HEK293 (cell line): Measurements from ENCODE around the gene CYP1A1.
A peak's percentile ranks its signal among the peaks of the same experiment; 100 is the strongest.

Experiments
- AEBP2 ChIP-seq: fragments of 450-650 bp; formaldehyde crosslinking; IDR thresholded peaks from 2 replicates; pipeline ENCODE4 v1.5.1; 2016; ENCODE audit warnings: missing biosample characterization, missing genetic modification characterization, borderline replicate concordance
- KLF17 ChIP-seq: fragments of 450-650 bp; formaldehyde crosslinking; IDR thresholded peaks from 2 replicates; pipeline ENCODE4 v1.5.1; 2016; ENCODE audit warnings: missing biosample characterization, missing genetic modification characterization
- MYNN ChIP-seq: fragments of 450-650 bp; formaldehyde crosslinking; IDR thresholded peaks from 2 replicates; pipeline ENCODE4 v1.5.1; 2016; ENCODE audit warnings: missing biosample characterization, missing genetic modification characterization, borderline replicate concordance
- MZF1 ChIP-seq: fragments of 450-650 bp; formaldehyde crosslinking; IDR thresholded peaks from 2 replicates; pipeline ENCODE4 v1.5.1; 2017; ENCODE audit warnings: missing biosample characterization, missing genetic modification characterization, borderline replicate concordance
- TRIM28 ChIP-seq: IDR thresholded peaks from 2 replicates; pipeline ENCODE4 v1.6.1; 2011; ENCODE audit warnings: low read length, control low read depth, borderline replicate concordance
- ZBTB1 ChIP-seq: fragments of 450-650 bp; formaldehyde crosslinking; IDR thresholded peaks from 2 replicates; pipeline ENCODE4 v1.5.1; 2016; ENCODE audit warnings: missing biosample characterization, missing genetic modification characterization
- ZBTB21 ChIP-seq: fragments of 450-650 bp; formaldehyde crosslinking; IDR thresholded peaks from 2 replicates; pipeline ENCODE4 v1.5.1; 2017; ENCODE audit warnings: missing biosample characterization, missing genetic modification characterization
- ZBTB8A ChIP-seq: fragments of 450-650 bp; formaldehyde crosslinking; IDR thresholded peaks from 2 replicates; pipeline ENCODE4 v1.5.1; 2016; ENCODE audit warnings: missing biosample characterization, missing genetic modification characterization
- ZFP3 ChIP-seq: fragments of 450-650 bp; formaldehyde crosslinking; IDR thresholded peaks from 2 replicates; pipeline ENCODE4 v1.5.1; 2016; ENCODE audit warnings: low read depth, missing biosample characterization, missing genetic modification characterization
- ZNF19 ChIP-seq: fragments of 450-650 bp; formaldehyde crosslinking; IDR thresholded peaks from 2 replicates; pipeline ENCODE4; 2016; ENCODE audit warnings: missing biosample characterization, missing genetic modification characterization, low read depth
- ZNF292 ChIP-seq: fragments of 450-650 bp; formaldehyde crosslinking; IDR thresholded peaks from 2 replicates; pipeline ENCODE4 v1.5.1; 2016; ENCODE audit warnings: low read depth, missing biosample characterization, missing genetic modification characterization, borderline replicate concordance
- ZNF341 ChIP-seq: fragments of 450-650 bp; formaldehyde crosslinking; IDR thresholded peaks from 2 replicates; pipeline ENCODE4; 2016; ENCODE audit warnings: low read depth, missing biosample characterization, missing genetic modification characterization
- ZNF354C ChIP-seq: fragments of 450-650 bp; formaldehyde crosslinking; IDR thresholded peaks from 2 replicates; pipeline ENCODE4 v1.5.1; 2016; ENCODE audit warnings: missing biosample characterization, missing genetic modification characterization, low read depth, borderline replicate concordance
- ZNF398 ChIP-seq: fragments of 450-650 bp; formaldehyde crosslinking; IDR thresholded peaks from 2 replicates; pipeline ENCODE4 v1.5.1; 2017; ENCODE audit warnings: missing biosample characterization, missing genetic modification characterization
- ZNF433 ChIP-seq: fragments of 450-650 bp; formaldehyde crosslinking; IDR thresholded peaks from 2 replicates; pipeline ENCODE4 v1.5.1; 2016; ENCODE audit warnings: missing biosample characterization, missing genetic modification characterization, low read depth
- ZNF518A ChIP-seq: fragments of 450-650 bp; formaldehyde crosslinking; conservative IDR thresholded peaks from 2 replicates; pipeline ENCODE4 v1.5.1; 2016; ENCODE audit warnings: low read depth, missing biosample characterization, missing genetic modification characterization
- ZNF558 ChIP-seq: fragments of 450-650 bp; formaldehyde crosslinking; IDR thresholded peaks from 2 replicates; pipeline ENCODE4 v1.5.1; 2016; ENCODE audit warnings: missing biosample characterization, missing genetic modification characterization
- ZNF623 ChIP-seq: fragments of 450-650 bp; formaldehyde crosslinking; IDR thresholded peaks from 2 replicates; pipeline ENCODE4 v1.5.1; 2016; ENCODE audit warnings: missing biosample characterization, missing genetic modification characterization
- ZNF629 ChIP-seq: fragments of 450-650 bp; formaldehyde crosslinking; IDR thresholded peaks from 2 replicates; pipeline ENCODE4 v1.5.1; 2017; ENCODE audit warnings: missing biosample characterization, missing genetic modification characterization
- ZNF664 ChIP-seq: fragments of 450-650 bp; formaldehyde crosslinking; IDR thresholded peaks from 2 replicates; pipeline ENCODE4 v1.5.1; 2016; ENCODE audit warnings: missing biosample characterization, missing genetic modification characterization
- ZNF791 ChIP-seq: fragments of 450-650 bp; formaldehyde crosslinking; IDR thresholded peaks from 2 replicates; pipeline ENCODE4 v1.5.1; 2016; ENCODE audit warnings: missing biosample characterization, missing genetic modification characterization
- ZSCAN16 ChIP-seq: fragments of 450-650 bp; formaldehyde crosslinking; IDR thresholded peaks from 2 replicates; pipeline ENCODE4 v1.5.1; 2016; ENCODE audit warnings: missing biosample characterization, missing genetic modification characterization

Gene CYP1A1

GRCh38 chr15:74768099-74768770 lies 42.9 kb upstream of the CYP1A1 start (continued):
- TF ChIP-seq MZF1 (peak; percentile 54; the same call in 1 of the 2 replicates), ZNF398 (tag by site-specific recombination) (no peak), ZNF518A (peak; percentile 88), AEBP2 (tag by site-specific recombination) (0 out of 2 replicates have a peak, but pooled peaks have one; percentile 55), MYNN (no peak; the same call in 1 of the 2 replicates), ZNF19 (tag by site-specific recombination) (0 out of 2 replicates have a peak, but pooled peaks have one; percentile 43), ZNF623 (peak; percentile 74), ZNF354C (tag by site-specific recombination) (0 out of 2 replicates have a peak, but pooled peaks have one; percentile 27), ZFP3 (peak; percentile 38; the same call in 1 of the 2 replicates), ZBTB1 (tag by site-specific recombination) (0 out of 2 replicates have a peak, but pooled peaks have one; percentile 18), ZNF629 (tag by site-specific recombination) (no peak; the same call in 1 of the 2 replicates), ZNF292 (tag by site-specific recombination) (peak; percentile 33; the same call in 1 of the 2 replicates), ZNF341 (tag by site-specific recombination) (peak; percentile 48; the same call in 1 of the 2 replicates), KLF17 (tag by site-specific recombination) (no peak), ZNF433 (tag by site-specific recombination) (peak; percentile 67; the same call in 1 of the 2 replicates), ZNF664 (tag by site-specific recombination) (peak; percentile 59; the same call in 1 of the 2 replicates), ZNF558 (tag by site-specific recombination) (peak; percentile 60; the same call in 1 of the 2 replicates), ZNF791 (tag by site-specific recombination) (0 out of 2 replicates have a peak, but pooled peaks have one; percentile 41), ZBTB8A (peak; percentile 49; the same call in 1 of the 2 replicates), ZSCAN16 (tag by site-specific recombination) (no peak), ZBTB21 (tag by site-specific recombination) (peak; percentile 33; the same call in 1 of the 2 replicates), TRIM28 (no peak)
